CD8-positive, alpha-beta memory T cell (primary cell): ENCODE results near the gene TXNRD2. TPM values are rescaled to one million over a fixed set of nuclear protein-coding genes. Genes with fewer than 3 reads are reported as not detected.

Experiments used
- CTCF ChIA-PET: fragments of 350-600 bp; sonication (Branson Sonifier 250); formaldehyde crosslinking; loops from one replicate; lab custom pipeline; 2021; ENCODE audit warnings: antibody characterized with exemption; lab: Charles Lee
- POLR2A ChIA-PET: fragments of 350-600 bp; sonication (Branson Sonifier 250); formaldehyde crosslinking; loops from one replicate; lab custom pipeline; 2021; ENCODE audit warnings: antibody characterized with exemption; lab: Charles Lee
- DNase-seq, 5 donors: peaks; one replicate each; pipeline versions ENCODE4 v3.0.0 to v3.0.0-alpha.2; 2020 to 2022; ENCODE audit warnings: mixed read lengths in 1 of 5
- H3K27ac ChIP-seq: one replicate; pipeline ENCODE4 v1.7.0; 2013; ENCODE audit warnings: low read depth, mild to moderate bottlenecking, low read length, moderate library complexity
- H3K27me3 ChIP-seq: 2 replicates; pipeline ENCODE4 v1.7.0; 2013; ENCODE audit warnings: low read length, mild to moderate bottlenecking; ENCODE audit not compliant: insufficient read depth, poor library complexity, severe bottlenecking
- H3K36me3 ChIP-seq: 2 replicates; pipeline ENCODE4 v1.7.0; 2013; ENCODE audit warnings: mild to moderate bottlenecking, low read length, moderate library complexity; ENCODE audit not compliant: insufficient read depth
- H3K4me1 ChIP-seq: 2 replicates; pipeline ENCODE4 v1.7.0; 2013; ENCODE audit warnings: mild to moderate bottlenecking, low read length, moderate library complexity; ENCODE audit not compliant: insufficient read depth
- H3K4me3 ChIP-seq: 2 replicates; pipeline ENCODE4 v1.7.0; 2013; ENCODE audit warnings: mild to moderate bottlenecking, low read length
- H3K9me3 ChIP-seq: 2 replicates; pipeline ENCODE4 v1.7.0; 2013; ENCODE audit warnings: mild to moderate bottlenecking, low read length
- H3K27ac Mint-ChIP-seq, 8 donors: one replicate each; pipeline ENCODE4 v1.8.0; 2020 to 2021; ENCODE audit warnings: mixed read lengths in 8 of 8, mild to moderate bottlenecking in 6 of 8, inconsistent platforms in 3 of 8, moderate library complexity in 3 of 8
- H3K27me3 Mint-ChIP-seq, 2 donors: one replicate each; pipeline ENCODE4 v1.8.0; 2020 to 2021; ENCODE audit warnings: mixed read lengths in 2 of 2, mild to moderate bottlenecking in 1 of 2, moderate library complexity in 1 of 2
- H3K36me3 Mint-ChIP-seq, 3 donors: one replicate each; pipeline ENCODE4 v1.8.0; 2020 to 2021; ENCODE audit warnings: mixed read lengths in 3 of 3, inconsistent platforms in 1 of 3, mild to moderate bottlenecking in 1 of 3
- H3K4me1 Mint-ChIP-seq, 3 donors: one replicate each; pipeline ENCODE4 v1.8.0; 2020 to 2021; ENCODE audit warnings: mixed read lengths in 3 of 3, inconsistent platforms in 1 of 3, mild to moderate bottlenecking in 1 of 3
- H3K4me3 Mint-ChIP-seq, 7 donors: one replicate each; pipeline ENCODE4 v1.8.0; 2020 to 2021; ENCODE audit warnings: mixed read lengths in 7 of 7, mild to moderate bottlenecking in 6 of 7, moderate library complexity in 4 of 7, inconsistent platforms in 2 of 7
- H3K9me3 Mint-ChIP-seq, 5 donors: one replicate each; pipeline ENCODE4 v1.8.0; 2020 to 2022; ENCODE audit warnings: mixed read lengths in 5 of 5, mild to moderate bottlenecking in 3 of 5, moderate library complexity in 2 of 5, inconsistent platforms in 1 of 5
- polyA plus RNA-seq: library from polyadenylated mRNA; unstranded; fragments of 300-500 nt; fragmentation: Illumina TruSeq; gene quantifications from one replicate; pipeline ENCODE4 v1.2.3, GENCODE V29; 2021
- total RNA-seq, 2 experiments: library from RNA; stranded (reverse); gene quantifications; one replicate each; pipeline ENCODE4 v1.2.3, GENCODE V29; 2021

TXNRD2 gene
- total and polyA plus RNA-seq, 3 experiments from 2014 or later: 13.8 to 27.9 (median 27.6) TPM

DNA sequence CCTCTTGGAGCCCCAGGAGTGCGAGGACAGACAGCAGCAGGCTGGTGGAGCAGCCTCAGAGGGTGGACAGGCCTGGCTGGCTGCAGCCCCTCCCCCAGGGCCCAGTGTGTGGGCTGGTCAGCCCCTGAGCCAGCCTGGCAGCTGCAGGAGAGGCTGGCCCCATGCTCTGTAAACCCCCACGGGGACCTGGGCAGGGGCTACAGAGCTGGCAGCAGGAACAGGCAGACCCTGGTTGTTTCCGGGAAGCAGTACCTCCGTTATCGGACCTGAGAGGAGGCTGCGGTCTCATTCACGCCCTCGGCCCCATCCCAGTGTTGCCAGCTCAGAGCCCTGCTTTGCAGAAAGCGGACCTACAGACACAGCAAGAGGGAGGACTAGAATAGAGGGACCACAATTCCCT, 38.6 kb downstream of the TXNRD2 start:
- Mint-ChIP-seq H3K9me3 (no peaks in the 10 kb centered on the region), H3K36me3 (peaks cover 0 to 34% (median 4%) of the 10 kb centered on the region in 3 donors), H3K4me1 (no peaks in the 10 kb centered on the region), H3K27me3 (no peaks in the 10 kb centered on the region), H3K27ac (no peak overlapping the region), H3K4me3 (no peak overlapping the region)
- ChIA-PET CTCF (interaction anchor here (1.3 to 5.3 kb wide), 2 partner anchors 147 to 173 kb away, joined by 3 to 35 read pairs; no protein-coding TSS in a partner anchor), POLR2A (no interaction called here)
- Histone ChIP-seq H3K27me3 (no peaks in the 10 kb centered on the region), H3K4me1 (no peaks in the 10 kb centered on the region), H3K27ac (no peak overlapping the region), H3K9me3 (no peaks in the 10 kb centered on the region), H3K4me3 (no peak overlapping the region), H3K36me3 (no peaks in the 10 kb centered on the region)
- DNase-seq: no peak

DNA sequence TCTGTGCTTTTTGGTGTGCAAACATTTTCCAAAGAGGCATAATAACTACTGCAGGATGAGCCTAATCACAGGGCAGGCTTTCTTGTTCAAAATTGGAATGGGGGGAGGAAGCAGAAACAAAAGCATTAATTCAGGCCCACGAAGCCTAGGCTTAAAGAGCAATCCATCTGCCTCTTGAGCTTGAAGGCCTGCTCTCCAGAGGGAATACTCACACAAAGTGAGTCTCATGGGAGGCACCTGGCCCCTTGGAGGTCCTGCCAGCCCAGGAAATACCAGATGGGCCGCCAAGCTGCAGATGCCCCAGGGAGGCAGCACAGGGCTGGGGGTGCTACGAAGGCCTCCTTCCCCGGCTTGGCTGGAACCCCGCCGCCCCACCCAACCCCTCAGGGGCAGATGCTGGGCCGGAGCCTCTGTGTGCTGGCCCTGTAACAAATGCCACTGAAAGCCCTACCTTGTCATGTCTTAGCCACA, 39.3 kb downstream of the TXNRD2 start:
- DNase-seq: no peak
- Histone ChIP-seq H3K27me3 (no peaks in the 10 kb centered on the region), H3K4me3 (no peak overlapping the region), H3K36me3 (no peaks in the 10 kb centered on the region), H3K4me1 (no peaks in the 10 kb centered on the region), H3K9me3 (no peaks in the 10 kb centered on the region), H3K27ac (no peak overlapping the region)
- no peak overlapping the region for H3K4me3 Mint-ChIP-seq
- POLR2A ChIA-PET: no interaction called here
- H3K9me3 Mint-ChIP-seq: no peaks in the 10 kb centered on the region
- peaks cover 0 to 37% (median 6%) of the 10 kb centered on the region in 3 donors for H3K36me3 Mint-ChIP-seq
- CTCF ChIA-PET: interaction anchor here (5.3 kb wide), 1 partner anchor 172 kb away, joined by 35 read pairs; no protein-coding TSS in a partner anchor
- no peaks in the 10 kb centered on the region for H3K4me1 Mint-ChIP-seq
- no peak overlapping the region for H3K27ac Mint-ChIP-seq
- no peaks in the 10 kb centered on the region for H3K27me3 Mint-ChIP-seq

DNA sequence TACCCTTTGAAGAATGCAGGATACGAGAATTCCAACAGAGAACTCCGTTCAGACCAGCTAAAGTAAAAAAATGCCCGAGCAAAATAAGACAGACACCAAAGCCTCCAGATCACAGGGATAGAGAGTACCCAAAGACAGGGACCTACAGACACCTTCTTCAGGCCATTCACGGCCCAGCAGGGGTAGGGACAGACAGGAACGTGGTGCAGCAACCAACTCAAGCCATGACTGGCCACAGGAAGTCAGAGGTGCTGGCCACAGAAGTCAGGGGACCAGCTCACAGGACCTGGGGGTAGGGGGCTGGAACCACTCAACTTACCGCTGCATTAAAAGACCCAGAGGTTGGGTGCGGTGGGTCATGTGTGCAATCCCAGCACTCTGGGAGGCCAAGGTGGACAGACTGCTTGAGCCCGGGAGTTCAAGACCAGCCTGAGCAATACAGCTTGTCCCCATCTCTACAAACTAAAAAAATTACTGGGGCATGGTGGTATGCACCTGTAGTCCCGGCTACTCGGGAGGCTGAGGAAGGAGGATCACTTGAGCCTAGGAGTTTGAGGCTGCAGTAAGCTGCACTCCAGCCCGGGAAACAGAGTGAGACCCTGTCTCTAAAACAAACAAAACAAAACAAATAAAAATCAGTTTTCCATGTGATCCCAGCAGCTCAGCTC, 39.9 kb downstream of the TXNRD2 start:
- ChIA-PET POLR2A (no interaction called here), CTCF (interaction anchor here (5.3 kb wide), 1 partner anchor 172 kb away, joined by 35 read pairs; no protein-coding TSS in a partner anchor)
- Mint-ChIP-seq H3K27me3 (no peaks in the 10 kb centered on the region), H3K36me3 (peaks cover 0 to 39% (median 6%) of the 10 kb centered on the region in 3 donors), H3K4me1 (no peaks in the 10 kb centered on the region), H3K9me3 (no peaks in the 10 kb centered on the region), H3K27ac (peak overlapping the region in 1 of 8 donors; percentile 54), H3K4me3 (no peak overlapping the region)
- Histone ChIP-seq H3K4me3 (no peak overlapping the region), H3K36me3 (no peaks in the 10 kb centered on the region), H3K9me3 (no peaks in the 10 kb centered on the region), H3K27ac (no peak overlapping the region), H3K27me3 (no peaks in the 10 kb centered on the region), H3K4me1 (peaks cover 5% of the 10 kb centered on the region)
- no peak for DNase-seq

DNA sequence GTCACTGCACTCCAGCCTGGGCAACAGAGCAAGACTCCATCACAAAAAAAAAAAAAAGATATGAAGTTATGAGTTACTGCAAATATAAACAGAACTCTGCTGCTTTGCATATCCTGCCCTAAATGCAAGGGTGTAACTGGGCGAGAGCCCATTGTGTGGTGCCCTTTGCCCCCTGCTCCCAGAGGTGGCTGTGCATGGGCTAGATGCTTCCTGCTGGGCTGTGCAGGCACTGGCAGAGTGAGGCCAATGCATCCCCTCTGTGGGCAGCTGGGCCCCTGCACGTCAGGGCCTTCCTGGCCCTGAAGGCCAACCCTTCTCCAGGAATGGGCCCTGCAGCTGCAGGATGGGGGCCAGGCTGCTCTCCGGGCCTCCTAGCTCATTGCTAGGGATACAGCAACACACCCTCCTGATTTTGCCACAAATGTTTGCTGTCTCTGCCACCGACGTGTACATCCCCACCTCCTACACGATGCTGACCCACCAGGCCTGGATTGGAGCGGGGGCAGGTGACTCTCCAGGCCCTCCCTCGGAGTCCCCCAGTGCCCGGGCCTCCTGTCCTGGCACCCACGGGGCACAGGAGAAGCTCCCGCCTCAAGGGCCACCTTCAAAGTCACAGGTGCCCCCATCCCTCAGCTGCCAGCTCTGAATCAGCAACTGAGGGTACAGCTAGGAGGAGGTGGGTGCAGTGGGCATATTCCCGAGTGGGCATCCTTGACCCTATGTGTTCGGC, 40.7 kb downstream of the TXNRD2 start:
- Histone ChIP-seq H3K36me3 (no peaks in the 10 kb centered on the region), H3K27me3 (no peaks in the 10 kb centered on the region), H3K9me3 (no peaks in the 10 kb centered on the region), H3K4me3 (no peak overlapping the region), H3K27ac (no peak overlapping the region), H3K4me1 (peaks cover 13% of the 10 kb centered on the region)
- Mint-ChIP-seq H3K27ac (no peak overlapping the region), H3K4me1 (no peaks in the 10 kb centered on the region), H3K27me3 (no peaks in the 10 kb centered on the region), H3K9me3 (no peaks in the 10 kb centered on the region), H3K36me3 (peaks cover 0 to 32% (median 3%) of the 10 kb centered on the region in 3 donors), H3K4me3 (no peak overlapping the region)
- POLR2A ChIA-PET: no interaction called here
- CTCF ChIA-PET: interaction anchor here (1.0 to 1.5 kb wide), 3 partner anchors 9 to 170 kb away, joined by 3 to 5 read pairs (median 5); no protein-coding TSS in a partner anchor
- no peak for DNase-seq

DNA sequence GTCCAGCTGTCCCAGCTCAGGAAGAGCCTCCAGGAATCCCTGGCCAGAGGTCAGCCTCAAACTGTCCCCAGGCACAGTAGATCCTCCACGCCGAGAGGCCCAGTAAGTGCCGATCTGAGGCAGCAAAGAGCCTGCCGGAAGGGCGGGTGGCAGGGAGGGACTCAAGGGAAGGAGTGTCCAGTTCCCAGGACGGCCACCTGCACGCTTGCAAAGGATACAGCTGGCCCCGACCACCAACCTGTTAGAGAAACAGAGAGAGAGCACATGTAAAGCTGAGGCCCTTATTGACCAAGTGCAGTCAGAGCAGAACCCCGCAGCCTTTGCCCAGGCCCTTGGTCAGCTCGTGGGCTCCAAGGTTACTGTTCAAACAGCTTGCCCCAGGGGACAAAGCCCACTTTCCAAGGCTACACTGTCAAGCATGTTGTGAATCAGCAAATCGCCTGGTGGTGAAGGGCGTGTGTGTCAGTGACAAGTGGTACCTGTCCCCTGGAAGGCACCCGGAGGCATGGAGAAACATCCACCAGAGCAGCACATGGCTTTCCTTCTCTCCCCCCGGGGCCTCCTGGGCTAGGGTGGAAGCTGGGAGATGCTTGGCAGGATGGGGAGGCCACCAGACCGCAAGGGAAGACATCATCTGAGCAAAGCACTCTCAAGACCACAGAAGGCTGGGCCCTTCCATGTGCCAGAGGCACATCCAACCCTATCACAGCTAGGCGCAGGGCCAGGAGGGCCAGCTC, 42.6 kb downstream of the TXNRD2 start:
- Histone ChIP-seq H3K4me3 (no peak overlapping the region), H3K27ac (no peak overlapping the region), H3K9me3 (no peaks in the 10 kb centered on the region), H3K4me1 (peaks cover 31% of the 10 kb centered on the region), H3K36me3 (no peaks in the 10 kb centered on the region), H3K27me3 (no peaks in the 10 kb centered on the region)
- POLR2A ChIA-PET: no interaction called here
- DNase-seq: no peak
- H3K27ac Mint-ChIP-seq: peak overlapping the region in 1 of 8 donors; percentile 39
- peaks cover 2 to 5% (median 4%) of the 10 kb centered on the region in 3 donors for H3K4me1 Mint-ChIP-seq
- H3K27me3 Mint-ChIP-seq: no peaks in the 10 kb centered on the region
- no peaks in the 10 kb centered on the region for H3K9me3 Mint-ChIP-seq
- no peak overlapping the region for H3K4me3 Mint-ChIP-seq
- CTCF ChIA-PET: interaction anchor here (1.5 kb wide), 1 partner anchor 11 kb away, joined by 5 read pairs; no protein-coding TSS in a partner anchor
- H3K36me3 Mint-ChIP-seq: peaks cover 0 to 33% (median 1%) of the 10 kb centered on the region in 3 donors

DNA sequence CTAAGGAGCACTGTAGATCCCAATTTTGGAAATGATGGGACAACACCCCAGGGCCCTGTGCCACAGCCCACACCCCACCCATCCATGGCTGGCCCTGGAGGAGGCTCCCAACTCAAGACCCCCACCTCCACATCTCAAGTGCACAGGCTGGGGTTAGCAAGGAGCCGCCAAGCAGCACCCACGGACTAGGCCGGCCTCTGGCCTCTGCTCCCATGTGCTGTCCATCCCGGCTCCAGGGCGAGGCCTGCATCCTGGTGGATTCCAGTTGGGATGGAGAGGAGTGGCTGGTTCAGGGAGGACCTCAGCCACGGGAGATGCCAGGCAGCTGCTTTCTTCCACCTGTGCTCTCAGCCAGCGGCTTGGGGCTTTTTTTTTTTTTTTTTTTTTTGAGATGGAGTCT, 43.5 kb downstream of the TXNRD2 start:
- no peak overlapping the region for H3K27ac ChIP-seq
- no peaks in the 10 kb centered on the region for H3K9me3 ChIP-seq
- no peaks in the 10 kb centered on the region for H3K36me3 ChIP-seq
- H3K36me3 Mint-ChIP-seq: peaks cover 0 to 33% (median 1%) of the 10 kb centered on the region in 3 donors
- H3K9me3 Mint-ChIP-seq: no peaks in the 10 kb centered on the region
- no peak overlapping the region for H3K4me3 ChIP-seq
- ChIA-PET CTCF (interaction anchor here (1.7 kb wide), 1 partner anchor 168 kb away, joined by 8 read pairs; no protein-coding TSS in a partner anchor), POLR2A (no interaction called here)
- no peaks in the 10 kb centered on the region for H3K27me3 ChIP-seq
- DNase-seq: no peak
- H3K27ac Mint-ChIP-seq: no peak overlapping the region
- peaks cover 40% of the 10 kb centered on the region for H3K4me1 ChIP-seq
- no peak overlapping the region for H3K4me3 Mint-ChIP-seq
- no peaks in the 10 kb centered on the region for H3K27me3 Mint-ChIP-seq
- H3K4me1 Mint-ChIP-seq: peaks cover 6 to 10% (median 7%) of the 10 kb centered on the region in 3 donors

DNA sequence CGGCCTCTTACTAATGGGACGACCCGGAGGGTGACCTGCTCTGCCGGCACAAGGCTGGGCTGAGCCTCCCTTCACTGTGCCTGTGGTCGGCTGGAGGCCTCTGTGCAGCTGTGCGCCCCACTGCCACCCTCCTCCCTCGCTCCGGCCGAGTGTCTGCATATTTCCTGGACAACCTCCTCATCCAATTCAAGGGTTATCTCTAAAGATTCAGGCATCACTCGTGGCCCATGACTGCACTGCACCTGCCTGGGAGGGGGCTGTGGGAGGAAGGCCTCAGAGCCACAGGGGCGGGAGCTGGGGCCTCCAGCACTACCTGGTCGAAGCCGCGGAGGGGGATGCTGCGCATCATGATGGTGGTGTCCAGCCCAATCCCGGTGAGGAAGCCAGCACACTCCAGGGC, 43.9 kb downstream of the TXNRD2 start:
- Histone ChIP-seq H3K27ac (no peak overlapping the region), H3K36me3 (no peaks in the 10 kb centered on the region), H3K4me1 (peaks cover 44% of the 10 kb centered on the region), H3K4me3 (no peak overlapping the region), H3K27me3 (no peaks in the 10 kb centered on the region), H3K9me3 (no peaks in the 10 kb centered on the region)
- ChIA-PET POLR2A (no interaction called here), CTCF (interaction anchor here (1.7 kb wide), 1 partner anchor 167 kb away, joined by 8 read pairs; no protein-coding TSS in a partner anchor)
- H3K4me1 Mint-ChIP-seq: peaks cover 9 to 14% (median 11%) of the 10 kb centered on the region in 3 donors
- no peaks in the 10 kb centered on the region for H3K9me3 Mint-ChIP-seq
- H3K4me3 Mint-ChIP-seq: no peak overlapping the region
- peaks cover 0 to 32% (median 1%) of the 10 kb centered on the region in 3 donors for H3K36me3 Mint-ChIP-seq
- H3K27ac Mint-ChIP-seq: no peak overlapping the region
- H3K27me3 Mint-ChIP-seq: no peaks in the 10 kb centered on the region
- DNase-seq: no peak
